Loucy (cell line): ENCODE data around the gene OR2J3.
"Not testable (repeated sequence)": the region's sequence is repeated elsewhere in the genome, so short reads cannot be mapped to it uniquely, and the experiment has no call there.

ENCODE experiments used
- H2AFZ ChIP-seq: fragments of 200-600 bp; sonication (generic); 2 replicates; pipeline ENCODE4 v1.6.0; 2016; ENCODE audit warnings: antibody characterized with exemption, mild to moderate bottlenecking, low read length, moderate library complexity
- H3F3A ChIP-seq: fragments of 200-600 bp; 2 replicates; pipeline ENCODE4 v1.6.0; 2016; ENCODE audit warnings: antibody characterized with exemption, low read depth, mild to moderate bottlenecking
- H3K27me3 ChIP-seq: fragments of 200-600 bp; sonication (generic); 2 replicates; pipeline ENCODE4 v1.6.1; 2014; ENCODE audit warnings: low read length, mild to moderate bottlenecking; ENCODE audit not compliant: insufficient read depth, poor library complexity, severe bottlenecking
- H3K36me3 ChIP-seq: fragments of 200-600 bp; sonication (generic); 2 replicates; pipeline ENCODE4 v1.6.1; 2016; ENCODE audit warnings: low read length; ENCODE audit not compliant: insufficient read depth
- H3K4me1 ChIP-seq: fragments of 200-600 bp; sonication (generic); 2 replicates; pipeline ENCODE4 v1.5.1; 2014; ENCODE audit warnings: low read length, mild to moderate bottlenecking; ENCODE audit not compliant: insufficient read depth, poor library complexity, severe bottlenecking
- H3K4me2 ChIP-seq: fragments of 200-600 bp; sonication (generic); 2 replicates; pipeline ENCODE4 v1.6.0; 2014; ENCODE audit warnings: antibody characterized with exemption, low read length, low read depth, mild to moderate bottlenecking; ENCODE audit not compliant: poor library complexity, severe bottlenecking
- H3K4me3 ChIP-seq: fragments of 200-600 bp; sonication (generic); 2 replicates; pipeline ENCODE4 v1.5.1; 2014; ENCODE audit warnings: low read length, mild to moderate bottlenecking, mixed read lengths; ENCODE audit not compliant: poor library complexity, severe bottlenecking
- H3K79me2 ChIP-seq: fragments of 200-600 bp; sonication (generic); 2 replicates; pipeline ENCODE4 v1.6.1; 2014; ENCODE audit warnings: low read length; ENCODE audit not compliant: insufficient read depth
- H3K9ac ChIP-seq: fragments of 200-600 bp; sonication (generic); 2 replicates; pipeline ENCODE4 v1.6.0; 2014; ENCODE audit warnings: mild to moderate bottlenecking, low read depth, low read length, moderate library complexity; ENCODE audit not compliant: poor library complexity, severe bottlenecking
- H3K9me2 ChIP-seq: fragments of 200-600 bp; sonication (generic); replicated peaks from 2 replicates; pipeline ENCODE4 v1.6.1; 2016; ENCODE audit warnings: low read depth, low read length, mixed read lengths
- H3K9me3 ChIP-seq: fragments of 200-600 bp; sonication (generic); 2 replicates; pipeline ENCODE4 v1.6.1; 2014; ENCODE audit warnings: mild to moderate bottlenecking, antibody characterized with exemption, low read length, low read depth; ENCODE audit not compliant: insufficient read depth
- H4K20me1 ChIP-seq: fragments of 200-600 bp; sonication (generic); 2 replicates; pipeline ENCODE4 v1.6.0; 2014; ENCODE audit warnings: antibody characterized with exemption, low read length, mild to moderate bottlenecking; ENCODE audit not compliant: insufficient read depth, poor library complexity, severe bottlenecking
- CTCF ChIP-seq: fragments of 200-600 bp; sonication (generic); conservative IDR thresholded peaks from 2 replicates; pipeline ENCODE4 v1.5.1; 2014; ENCODE audit warnings: mild to moderate bottlenecking, antibody characterized with exemption, low read length
- EZH2phosphoT487 ChIP-seq: fragments of 200-600 bp; IDR thresholded peaks from 2 replicates; pipeline ENCODE4 v1.6.1; 2018; ENCODE audit warnings: antibody characterized with exemption, mild to moderate bottlenecking, moderate library complexity, borderline replicate concordance

The OR2J3 gene

GRCh38 chr6:29153083-29153482 is 45.2 kb downstream of the OR2J3 start:
- no peak for TF ChIP-seq EZH2phosphoT487
- TF ChIP-seq CTCF, result no peak
- Histone ChIP-seq H3K4me3 (no peak overlapping the region), H3K4me2 (no peak overlapping the region), H3K36me3 (no peaks in the 10 kb centered on the region), H4K20me1 (no peaks in the 10 kb centered on the region), H3K9ac (no peak overlapping the region), H3K9me3 (no peaks in the 10 kb centered on the region), H3K4me1 (no peaks in the 10 kb centered on the region), H3K79me2 (no peaks in the 10 kb centered on the region), H2AFZ (no peak overlapping the region), H3K9me2 (no peaks in the 10 kb centered on the region), H3F3A (no peaks in the 10 kb centered on the region), H3K27me3 (no peaks in the 10 kb centered on the region)

GRCh38 chr6:29155182-29155581 is 47.3 kb downstream of the OR2J3 start:
- H4K20me1 ChIP-seq, H3K4me1 ChIP-seq, H3F3A ChIP-seq, H3K4me2 ChIP-seq, H3K9ac ChIP-seq, H3K79me2 ChIP-seq, H2AFZ ChIP-seq, H3K27me3 ChIP-seq, H3K4me3 ChIP-seq, H3K9me2 ChIP-seq, H3K9me3 ChIP-seq, H3K36me3 ChIP-seq: not testable (repeated sequence)

DNA sequence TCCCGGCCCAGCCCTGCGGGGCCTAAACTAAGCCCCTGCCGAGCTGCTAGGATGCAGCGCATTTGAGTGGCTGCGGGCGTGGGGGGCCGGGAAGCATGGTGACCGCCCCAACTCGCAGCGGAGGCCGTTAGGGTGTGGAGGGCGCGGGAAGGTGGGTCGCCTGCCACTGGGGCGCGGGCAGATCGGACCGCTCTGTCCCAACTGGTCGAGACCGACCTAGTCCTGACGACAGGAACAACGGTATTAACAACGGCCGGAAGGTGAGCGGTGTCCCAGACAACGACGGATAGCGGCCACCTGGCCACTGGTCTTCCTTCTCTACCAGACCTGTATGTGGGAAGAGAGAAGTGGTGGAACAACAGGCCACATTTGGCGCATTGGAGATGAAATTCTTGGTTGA is 52.1 kb downstream of the OR2J3 start:
- H3K36me3 ChIP-seq, H3K9me2 ChIP-seq, H3K9ac ChIP-seq: not testable (repeated sequence)

More for the DNA sequence above, 52.1 kb downstream of the OR2J3 start:
- H3K79me2 ChIP-seq, H3F3A ChIP-seq, H3K4me3 ChIP-seq, H4K20me1 ChIP-seq, H2AFZ ChIP-seq, H3K27me3 ChIP-seq, H3K4me2 ChIP-seq, H3K4me1 ChIP-seq, H3K9me3 ChIP-seq: not testable (repeated sequence)
